IMR-90 (cell line): Measurements from ENCODE around the gene SLC40A1. TPM values are rescaled to one million over a fixed set of nuclear protein-coding genes. Genes with fewer than 3 reads are reported as not detected.

Experiments used
- ATAC-seq: fragments of 200-7000 bp; cut with Tn5 transposase; 2 replicates; pipeline ENCODE4 v1.9.1; 2020; ENCODE audit warnings: low read depth, mild to moderate bottlenecking, moderate library complexity
- BruUV-seq: library from RNA; stranded (reverse); fragments of 400-500 nt; replicated peaks from 2 replicates; lab custom pipeline; 2021; lab: Mats Ljungman, UMichigan
- CTCF ChIA-PET: fragments of 300-600 bp; formaldehyde crosslinking; extraction: SDS; loops from one replicate; lab custom pipeline; 2021; ENCODE audit warnings: antibody characterized with exemption; lab: Yijun Ruan, JAX
- POLR2A ChIA-PET: fragments of 300-600 bp; sonication (Branson Sonifier 250); formaldehyde crosslinking; loops from one replicate; lab custom pipeline; 2022; ENCODE audit warnings: antibody characterized with exemption; ENCODE audit not compliant: unreplicated experiment; lab: Charles Lee
- DNase-seq: peaks from one replicate; pipeline ENCODE4 v3.0.0; 2013
- H2AFZ ChIP-seq: replicated peaks from 2 replicates; pipeline ENCODE3; 2013; ENCODE audit warnings: low read length, mild to moderate bottlenecking; ENCODE audit not compliant: poor library complexity
- H2AK5ac ChIP-seq: 2 replicates; pipeline ENCODE4 v1.6.1; 2013; ENCODE audit warnings: low read depth, low read length, inconsistent platforms
- H2AK9ac ChIP-seq: replicated peaks from 2 replicates; pipeline ENCODE3; 2013; ENCODE audit warnings: mild to moderate bottlenecking, low read depth, low read length, moderate library complexity; ENCODE audit not compliant: poor library complexity
- H2BK120ac ChIP-seq: 2 replicates; pipeline ENCODE4 v1.6.1; 2013; ENCODE audit warnings: low read depth, low read length, inconsistent platforms
- H2BK15ac ChIP-seq: 3 replicates; pipeline ENCODE4 v1.6.1; 2013; ENCODE audit warnings: low read depth, low read length, inconsistent platforms
- H2BK20ac ChIP-seq: 2 replicates; pipeline ENCODE4 v1.6.1; 2013; ENCODE audit warnings: low read depth, mild to moderate bottlenecking, inconsistent platforms, low read length, moderate library complexity
- H2BK5ac ChIP-seq: 2 replicates; pipeline ENCODE4 v1.6.1; 2013; ENCODE audit warnings: mild to moderate bottlenecking, low read depth, low read length, inconsistent platforms; ENCODE audit not compliant: poor library complexity, severe bottlenecking
- H3K14ac ChIP-seq: replicated peaks from 2 replicates; pipeline ENCODE4 v1.6.1; 2013; ENCODE audit warnings: low read depth, low read length, inconsistent platforms
- H3K18ac ChIP-seq: 2 replicates; pipeline ENCODE4 v1.6.1; 2013; ENCODE audit warnings: low read depth, low read length, control low read depth
- H3K23ac ChIP-seq: 2 replicates; pipeline ENCODE4 v1.6.1; 2013; ENCODE audit warnings: low read depth, low read length, inconsistent platforms
- H3K27ac ChIP-seq: 2 replicates; pipeline ENCODE4 v1.5.1; 2013; ENCODE audit warnings: mild to moderate bottlenecking, control low read depth, low read length; ENCODE audit not compliant: insufficient read depth
- H3K27me3 ChIP-seq: 2 replicates; pipeline ENCODE4 v1.6.1; 2013; ENCODE audit warnings: low read length; ENCODE audit not compliant: control insufficient read depth, insufficient read depth
- H3K36me3 ChIP-seq: 2 replicates; pipeline ENCODE4 v1.6.1; 2013; ENCODE audit warnings: low read length, mixed read lengths; ENCODE audit not compliant: control insufficient read depth, insufficient read depth
- H3K4ac ChIP-seq: 2 replicates; pipeline ENCODE4 v1.6.1; 2013; ENCODE audit warnings: low read depth, low read length, inconsistent platforms
- H3K4me1 ChIP-seq: 2 replicates; pipeline ENCODE4 v1.6.1; 2013; ENCODE audit warnings: low read length, mixed read lengths; ENCODE audit not compliant: control insufficient read depth, insufficient read depth
- H3K4me2 ChIP-seq: 2 replicates; pipeline ENCODE4 v1.6.1; 2013; ENCODE audit warnings: low read depth, mild to moderate bottlenecking, control low read depth, low read length, moderate library complexity
- H3K4me3 ChIP-seq: 2 replicates; pipeline ENCODE4 v1.5.1; 2013; ENCODE audit warnings: low read depth, mild to moderate bottlenecking, control low read depth, low read length, moderate library complexity; ENCODE audit not compliant: insufficient read depth
- H3K56ac ChIP-seq: 2 replicates; pipeline ENCODE4 v1.6.1; 2013; ENCODE audit warnings: low read length, inconsistent platforms; ENCODE audit not compliant: insufficient read depth; ENCODE audit errors: extremely low read depth
- H3K79me1 ChIP-seq, 2 experiments: 2 replicates each; pipeline ENCODE4 v1.6.1; 2013; ENCODE audit warnings: low read length in 2 of 2, inconsistent platforms in 1 of 2, low read depth in 1 of 2
- H3K9ac ChIP-seq: 2 replicates; pipeline ENCODE4 v1.6.1; 2013; ENCODE audit warnings: low read depth, low read length, control low read depth
- H3K9me1 ChIP-seq: 2 replicates; pipeline ENCODE4 v1.6.1; 2013; ENCODE audit warnings: low read length, inconsistent platforms; ENCODE audit not compliant: insufficient read depth
- H3K9me3 ChIP-seq: 2 replicates; pipeline ENCODE4 v1.6.1; 2013; ENCODE audit warnings: low read length; ENCODE audit not compliant: control insufficient read depth, insufficient read depth
- H4K20me1 ChIP-seq: 2 replicates; pipeline ENCODE4 v1.6.1; 2013; ENCODE audit warnings: low read length, inconsistent platforms; ENCODE audit not compliant: insufficient read depth
- H4K5ac ChIP-seq: 2 replicates; pipeline ENCODE4 v1.6.1; 2013; ENCODE audit warnings: mild to moderate bottlenecking, low read depth, low read length, control low read depth
- H4K8ac ChIP-seq, 2 experiments: 2 replicates each; pipeline ENCODE4 v1.6.1; 2013; ENCODE audit warnings: low read depth in 2 of 2, low read length in 2 of 2, control low read depth in 1 of 2, inconsistent platforms in 1 of 2
- H4K91ac ChIP-seq: 2 replicates; pipeline ENCODE4 v1.6.1; 2013; ENCODE audit warnings: low read depth, low read length, inconsistent platforms; ENCODE audit not compliant: insufficient read depth
- BHLHE40 ChIP-seq: fragments of 150-350 bp; IDR thresholded peaks from 2 replicates; pipeline ENCODE4 v1.6.1; 2016; ENCODE audit warnings: mild to moderate bottlenecking, low read depth, low read length
- CEBPB ChIP-seq: IDR thresholded peaks from 2 replicates; pipeline ENCODE4 v1.6.1; 2012; ENCODE audit warnings: low read depth, low read length, improper control_type of control experiment
- CHD1 ChIP-seq: IDR thresholded peaks from 2 replicates; pipeline ENCODE4 v1.6.1; 2012; ENCODE audit warnings: low read depth, low read length, improper control_type of control experiment
- CTCF ChIP-seq: conservative IDR thresholded peaks from 2 replicates; pipeline ENCODE4 v1.5.1; 2012; ENCODE audit warnings: mild to moderate bottlenecking, low read depth, low read length, improper control_type of control experiment
- ELK1 ChIP-seq: fragments of 150-350 bp; IDR thresholded peaks from 2 replicates; pipeline ENCODE4 v1.6.1; 2016; ENCODE audit warnings: low read depth, mild to moderate bottlenecking, low read length, moderate library complexity, borderline replicate concordance
- FOS ChIP-seq: fragments of 150-350 bp; IDR thresholded peaks from 2 replicates; pipeline ENCODE4 v1.6.1; 2016; ENCODE audit warnings: low read depth, low read length
- MAFK ChIP-seq: IDR thresholded peaks from 2 replicates; pipeline ENCODE4 v1.6.1; 2012; ENCODE audit warnings: low read depth, low read length, improper control_type of control experiment
- MAZ ChIP-seq: IDR thresholded peaks from 2 replicates; pipeline ENCODE4 v1.6.1; 2012; ENCODE audit warnings: low read depth, mild to moderate bottlenecking, low read length, improper control_type of control experiment, moderate library complexity, borderline replicate concordance
- MXI1 ChIP-seq: IDR thresholded peaks from 2 replicates; pipeline ENCODE4 v1.6.1; 2012; ENCODE audit warnings: low read depth, mild to moderate bottlenecking, low read length, moderate library complexity, borderline replicate concordance
- NFE2L2 ChIP-seq: fragments of 150-350 bp; IDR thresholded peaks from 2 replicates; pipeline ENCODE4 v1.6.1; 2016; ENCODE audit warnings: low read depth, mild to moderate bottlenecking, low read length
- POLR2A ChIP-seq: IDR thresholded peaks from 2 replicates; pipeline ENCODE4 v1.6.1; 2012; ENCODE audit warnings: mild to moderate bottlenecking, low read depth, low read length
- RAD21 ChIP-seq: IDR thresholded peaks from 2 replicates; pipeline ENCODE4 v1.6.1; 2012; ENCODE audit warnings: low read length, improper control_type of control experiment
- RCOR1 ChIP-seq: IDR thresholded peaks from 2 replicates; pipeline ENCODE4 v1.6.1; 2012; ENCODE audit warnings: mild to moderate bottlenecking, low read length, improper control_type of control experiment; ENCODE audit not compliant: insufficient replicate concordance
- RFX5 ChIP-seq: IDR thresholded peaks from 2 replicates; pipeline ENCODE4 v1.8.0; 2012; ENCODE audit warnings: low read depth, mild to moderate bottlenecking, low read length, moderate library complexity
- SMC3 ChIP-seq: fragments of 150-350 bp; IDR thresholded peaks from 2 replicates; pipeline ENCODE4 v1.6.1; 2016; ENCODE audit warnings: low read depth, mild to moderate bottlenecking, antibody characterized with exemption, low read length, moderate library complexity
- USF2 ChIP-seq: fragments of 150-350 bp; IDR thresholded peaks from 2 replicates; pipeline ENCODE4 v1.6.1; 2017; ENCODE audit warnings: mild to moderate bottlenecking, antibody characterized with exemption, low read length, low read depth
- WGBS, 2 experiments: methylation state at CpG; one replicate each; pipeline versions ENCODE4 v1.1.5 to v1.1.7; 2013; ENCODE audit warnings: missing lambda C conversion rate in 2 of 2; ENCODE audit not compliant: insufficient read length in 1 of 2; ENCODE audit errors: extremely low coverage in 2 of 2; 5-methylcytosine and 5-hydroxymethylcytosine counted together
- dilution Hi-C: fragments of 300-500 bp; cut with HindIII; formaldehyde crosslinking; loops from one replicate; pipeline ENCODE4 v1.14.3; 2018; ENCODE audit warnings: low sequenced_read_pairs; ENCODE audit not compliant: unreplicated experiment
- in situ Hi-C: fragments of 300-500 bp; cut with MboI; formaldehyde crosslinking; loops from 3 replicates; pipeline ENCODE4 v1.14.3; 2019; ENCODE audit warnings: low sequenced_read_pairs, inconsistent platforms, mixed read lengths
- intact Hi-C: fragments of 100-400 bp; cut with micrococcal nuclease; formaldehyde crosslinking; loops from 2 replicates; pipeline ENCODE4 v1.10.0; 2022
- polyA plus RNA-seq, 3 experiments: library from polyadenylated mRNA; depleted of rRNA; stranded (reverse); fragments of >200 nt; gene quantifications; 2 replicates each; pipeline ENCODE4 v1.2.3, GENCODE V29; 2012; ENCODE audit warnings: low replicate concordance in 1 of 3
- total RNA-seq: library from RNA; depleted of rRNA; stranded (reverse); fragments of >200 nt; gene quantifications from 2 replicates; pipeline ENCODE4 v1.2.3, GENCODE V29; 2012

SLC40A1 gene
- total and polyA plus RNA-seq, 2 of the 4 experiments (the other 2 are of a cell fraction): 1.5 to 5.0 TPM

GRCh38 chr2:189601043-189601442 lies 20.5 kb upstream of the SLC40A1 start:
- no peak overlapping the region for H3K9ac ChIP-seq
- intact Hi-C loops (loop anchor here (5.0 kb wide), 1 partner anchor 34 kb away; no protein-coding TSS in a partner anchor), dilution Hi-C loops (no loop called here), in situ Hi-C loops (no loop called here)
- H3K27ac ChIP-seq: no peak overlapping the region
- H3K18ac ChIP-seq: no peak overlapping the region
- H4K5ac ChIP-seq: no peak overlapping the region
- TF ChIP-seq BHLHE40 (no peak), CTCF (no peak), ELK1 (no peak), MAZ (no peak), POLR2A (no peak), SMC3 (no peak), MXI1 (no peak), FOS (no peak), MAFK (no peak), CEBPB (no peak), RAD21 (no peak), NFE2L2 (no peak), RCOR1 (no peak), USF2 (no peak), CHD1 (no peak), RFX5 (no peak)
- no peak overlapping the region for H2AFZ ChIP-seq
- no TSS peak for BruUV-seq
- no peaks in the 10 kb centered on the region for H4K20me1 ChIP-seq
- CTCF ChIA-PET: no interaction called here
- H2BK15ac ChIP-seq: no peak overlapping the region
- POLR2A ChIA-PET: no interaction called here
- no peaks in the 10 kb centered on the region for H3K9me3 ChIP-seq
- no CpG with 5 or more reads among the region's 3 CpGs for WGBS, 2 experiments
- DNase-seq (peak; percentile 54), ATAC-seq (no peak)
- no peaks in the 10 kb centered on the region for H3K9me1 ChIP-seq
- no peak overlapping the region for H3K4me3 ChIP-seq
- H2BK120ac ChIP-seq: no peak overlapping the region
- H3K27me3 ChIP-seq: no peaks in the 10 kb centered on the region
- H3K4me2 ChIP-seq: no peak overlapping the region
- H3K4me1 ChIP-seq: peaks cover 2% of the 10 kb centered on the region
- no peak overlapping the region for H3K4ac ChIP-seq
- H3K14ac ChIP-seq: no peak overlapping the region
- no peaks in the 10 kb centered on the region for H3K36me3 ChIP-seq
- H3K79me1 ChIP-seq: no peaks in the 10 kb centered on the region
- H3K56ac ChIP-seq: no peak overlapping the region
- H4K8ac ChIP-seq: no peak overlapping the region
- peak overlapping the region; percentile 5; the same call in 1 of the 2 replicates for H2BK20ac ChIP-seq
- H3K23ac ChIP-seq: no peak overlapping the region
- H2AK9ac ChIP-seq: no peak overlapping the region
- H4K91ac ChIP-seq: no peak overlapping the region
- no peak overlapping the region for H2BK5ac ChIP-seq
- no peak overlapping the region for H2AK5ac ChIP-seq
